DMS 273 (cell line): ENCODE measurements around the gene HRK.

Experiments
- DNase-seq: peaks from one replicate; lab custom pipeline; 2025; ENCODE audit not compliant: unreplicated experiment; lab: John Stamatoyannopoulos, UW

The HRK gene

DNA sequence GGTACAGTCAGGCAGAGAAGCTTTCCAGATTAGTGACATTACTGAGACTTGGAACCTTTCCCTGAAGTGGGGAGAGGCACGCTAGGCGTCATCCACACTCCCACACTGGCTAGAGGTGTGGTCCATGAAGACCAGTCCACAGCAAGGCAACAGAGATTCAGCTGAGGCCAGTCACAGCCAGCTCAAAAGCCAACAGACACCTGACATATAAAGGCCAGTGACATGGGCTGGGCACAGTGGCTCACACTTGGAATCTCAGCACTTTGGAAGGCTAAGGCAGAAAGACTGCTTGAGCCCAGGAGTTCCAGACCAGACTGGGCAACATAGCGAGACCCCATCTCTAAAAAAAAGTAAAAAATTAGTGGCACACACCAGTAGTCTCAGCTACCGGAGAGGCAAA, 10.9 kb downstream of the HRK start:
- no peak for DNase-seq

- DNase-seq = no peak
These were observed 13.7 kb downstream of the HRK start for GRCh38 chr12:116867523-116867922.

GRCh38 chr12:116864371-116865160, 16.7 kb downstream of the HRK start:
- DNase-seq = no peak

GRCh38 chr12:116863275-116863767, 17.9 kb downstream of the HRK start:
- DNase-seq = peak; percentile 32

DNA sequence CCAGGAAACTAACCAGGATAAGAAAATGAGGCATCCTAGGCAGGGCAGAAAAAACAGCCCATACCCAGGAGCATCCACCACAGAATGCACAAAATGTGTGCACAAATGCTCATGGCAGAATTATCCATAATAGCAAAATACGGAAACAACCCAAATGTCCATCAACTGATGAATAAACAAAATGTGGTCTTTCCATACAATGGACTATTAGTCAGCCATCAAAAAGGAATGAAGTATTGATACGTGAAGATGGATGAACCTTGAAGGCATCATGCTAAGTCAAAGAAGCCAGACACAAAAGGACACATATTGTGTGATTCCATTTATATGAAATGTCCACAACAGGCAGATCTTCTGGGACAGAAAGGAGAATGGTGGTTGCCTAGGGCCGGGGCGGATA, 19.1 kb downstream of the HRK start:
- no peak for DNase-seq

DNA sequence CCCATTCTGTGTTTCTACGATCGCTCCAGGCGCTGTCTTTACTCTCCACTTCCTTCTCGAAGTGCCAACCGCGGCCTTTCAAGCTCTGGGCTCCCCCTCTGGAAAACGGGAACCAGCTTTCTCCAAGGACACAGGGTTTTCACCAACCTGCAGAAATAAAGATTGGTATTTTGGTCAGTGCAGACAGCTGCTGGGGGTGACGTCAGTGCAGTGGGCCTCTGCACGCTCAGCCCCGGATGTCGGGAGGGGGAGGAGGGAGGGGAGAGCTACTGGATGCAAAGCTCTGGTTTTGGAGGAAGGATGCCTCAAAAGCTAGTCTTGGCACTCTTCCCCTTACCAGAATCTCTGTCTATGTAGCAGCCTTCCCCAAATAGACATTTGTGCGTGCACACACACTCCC, 19.9 kb downstream of the HRK start:
- peak; percentile 45 for DNase-seq

GRCh38 chr12:116860263-116860662, 21.0 kb downstream of the HRK start:
- no peak for DNase-seq

DNA sequence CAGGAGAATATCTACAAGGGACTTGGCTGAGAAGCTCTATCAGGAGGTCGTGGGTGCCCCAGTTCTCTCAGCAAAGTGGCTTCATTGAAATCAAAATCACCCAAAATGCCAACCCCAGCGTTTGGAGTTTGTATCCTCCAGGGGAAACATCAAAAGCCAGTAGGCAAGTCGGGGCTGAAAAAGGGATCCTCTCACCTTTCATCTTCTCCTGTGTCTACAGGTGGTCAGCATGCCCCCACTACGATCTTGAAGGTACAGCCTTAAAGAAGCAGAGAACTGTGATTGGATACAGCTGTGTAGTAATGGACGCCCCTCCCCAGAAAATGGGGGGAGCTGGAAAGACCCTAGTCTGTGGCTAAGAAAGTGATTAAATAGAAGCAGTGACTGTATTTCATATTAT, 22.2 kb downstream of the HRK start:
- no peak for DNase-seq

DNA sequence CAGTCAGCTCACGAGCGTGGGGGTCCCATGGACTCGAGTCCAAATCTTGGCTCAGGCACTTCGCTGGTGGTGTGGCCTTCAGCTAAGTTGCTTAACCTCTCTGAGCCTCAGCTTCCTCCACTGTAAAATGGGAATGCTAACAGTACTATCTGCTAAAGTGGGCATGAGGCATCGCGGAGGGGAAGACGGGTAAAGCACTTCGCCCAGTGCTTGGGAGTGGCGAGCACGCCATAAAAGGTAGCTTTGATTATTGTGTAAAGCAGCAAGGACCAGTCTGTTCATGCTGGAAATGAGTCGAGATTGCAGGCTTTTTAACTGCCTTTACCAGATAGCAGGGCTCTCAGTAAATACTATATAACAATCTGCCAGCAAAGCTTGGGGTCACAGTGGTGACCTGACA, 24.5 kb downstream of the HRK start:
- DNase-seq = no peak

DNA sequence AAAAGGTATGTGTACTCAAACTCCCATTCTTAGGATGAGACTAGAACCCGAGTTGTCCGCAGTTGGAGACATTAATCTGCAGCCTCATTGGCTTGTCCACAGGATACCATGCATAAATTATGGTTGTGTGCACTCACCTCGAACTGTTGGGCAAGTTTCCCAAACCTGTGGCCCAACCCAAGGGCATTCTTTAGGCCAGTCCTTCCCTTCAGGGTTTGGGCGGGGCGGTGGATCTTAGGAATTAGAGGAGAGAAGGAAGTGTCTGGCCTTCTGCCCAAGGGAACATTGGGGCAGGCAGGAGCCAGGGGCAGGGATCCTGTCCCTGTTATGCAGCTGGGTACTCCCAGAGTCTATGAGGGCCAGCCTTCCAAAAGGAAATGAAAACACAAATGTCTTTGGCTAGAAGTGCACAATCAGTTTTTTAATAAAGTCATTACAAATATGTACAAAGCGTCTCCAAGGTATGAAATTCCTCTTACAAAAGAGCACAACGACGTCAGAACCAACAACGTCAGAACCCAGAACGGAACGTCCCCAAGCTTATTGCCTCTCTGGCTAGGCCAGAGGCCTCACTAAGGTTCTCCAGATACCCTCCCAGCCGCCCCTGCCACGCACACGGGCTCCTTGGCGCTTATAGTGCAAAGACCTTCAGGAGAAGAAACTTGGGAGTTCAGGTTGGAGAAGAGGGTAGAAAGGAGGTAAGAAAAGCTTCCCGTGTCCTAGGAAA, 25.3 kb downstream of the HRK start:
- DNase-seq = peak; percentile 17

- peak; percentile 57 for DNase-seq
These were observed 27.7 kb downstream of the HRK start for GRCh38 chr12:116853507-116853906.

DNA sequence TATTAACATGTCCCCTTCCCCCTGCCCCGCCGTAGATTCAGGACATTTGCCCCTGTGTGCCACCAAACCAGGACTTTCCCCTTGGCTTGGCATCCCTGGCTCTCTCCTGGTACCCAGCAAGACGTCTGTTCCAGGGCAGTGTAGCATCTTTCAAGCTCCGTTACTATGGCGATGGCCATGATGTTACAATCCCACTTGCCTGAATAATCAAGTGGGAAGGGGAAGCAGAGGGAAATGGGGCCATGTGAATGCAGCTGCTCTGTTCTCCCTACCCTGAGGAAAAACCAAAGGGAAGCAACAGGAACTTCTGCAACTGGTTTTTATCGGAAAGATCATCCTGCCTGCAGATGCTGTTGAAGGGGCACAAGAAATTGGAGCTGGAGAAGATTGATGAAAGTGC, 28.9 kb downstream of the HRK start:
- peak; percentile 54 for DNase-seq

DNA sequence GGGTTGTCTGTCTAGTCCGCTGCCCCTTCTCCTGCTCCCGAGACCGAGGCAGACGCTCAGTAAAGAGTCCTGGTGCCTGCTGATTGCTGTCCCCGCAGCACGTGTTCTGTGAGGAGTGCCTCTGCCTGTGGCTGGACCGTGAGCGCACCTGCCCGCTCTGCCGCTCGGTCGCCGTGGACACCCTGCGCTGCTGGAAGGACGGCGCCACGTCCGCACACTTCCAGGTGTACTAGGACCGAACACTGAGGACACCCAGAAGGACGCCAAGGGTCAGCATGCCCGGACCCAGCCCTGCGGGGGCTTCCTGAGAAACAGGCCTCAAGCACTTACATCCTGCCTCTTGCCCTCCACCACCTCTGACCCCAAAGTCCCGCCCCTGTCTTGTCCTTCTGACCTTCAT, 32.0 kb downstream of the HRK start:
- no peak for DNase-seq

DNA sequence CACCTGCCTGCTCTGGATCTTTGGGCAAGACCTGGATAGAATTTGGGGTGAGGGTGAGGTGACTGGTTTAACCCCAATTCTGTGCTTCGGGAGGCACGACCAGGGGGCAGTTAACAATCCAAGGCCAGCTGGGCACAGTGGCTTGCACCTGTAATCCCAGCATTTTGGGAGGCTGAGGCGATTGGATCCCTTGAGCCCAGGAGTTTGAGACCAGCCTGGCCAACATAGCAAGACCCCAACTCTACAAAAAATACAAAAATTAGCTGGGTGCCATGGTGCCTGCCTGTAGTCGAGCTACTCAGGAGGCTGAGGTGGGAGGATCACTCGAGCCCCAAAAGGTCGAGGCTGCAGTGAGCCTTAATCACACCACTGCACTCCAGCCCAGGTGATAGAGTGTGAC, 38.2 kb downstream of the HRK start:
- no peak for DNase-seq

DNA sequence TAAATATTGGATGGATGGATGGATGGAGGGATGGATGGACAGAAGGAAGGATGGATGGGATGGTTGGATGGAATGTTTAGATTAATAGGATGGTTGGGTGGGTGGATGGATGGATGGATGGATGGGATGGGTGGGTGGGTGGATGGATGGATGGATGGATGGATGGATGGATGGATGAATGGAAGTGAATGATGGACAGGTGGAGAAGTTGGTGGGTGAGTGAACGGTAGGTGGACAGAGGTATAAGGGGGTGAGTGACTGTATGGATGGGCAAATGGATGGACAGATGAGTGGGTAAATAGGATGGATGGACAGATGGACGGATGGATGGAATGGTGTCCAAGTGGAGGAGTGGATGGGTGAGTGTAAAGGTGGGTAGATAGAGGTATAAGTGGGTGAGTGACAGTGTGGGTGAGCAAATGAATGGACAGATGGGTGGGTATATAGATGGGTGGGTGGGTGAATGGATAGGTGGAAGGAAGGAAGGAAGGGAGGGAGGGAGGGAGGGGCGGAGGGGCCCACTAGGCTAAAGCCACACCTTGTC, 41.9 kb downstream of the HRK start:
- no peak for DNase-seq

- DNase-seq = no peak
These were observed 42.9 kb downstream of the HRK start for GRCh38 chr12:116838365-116838764.

DNA sequence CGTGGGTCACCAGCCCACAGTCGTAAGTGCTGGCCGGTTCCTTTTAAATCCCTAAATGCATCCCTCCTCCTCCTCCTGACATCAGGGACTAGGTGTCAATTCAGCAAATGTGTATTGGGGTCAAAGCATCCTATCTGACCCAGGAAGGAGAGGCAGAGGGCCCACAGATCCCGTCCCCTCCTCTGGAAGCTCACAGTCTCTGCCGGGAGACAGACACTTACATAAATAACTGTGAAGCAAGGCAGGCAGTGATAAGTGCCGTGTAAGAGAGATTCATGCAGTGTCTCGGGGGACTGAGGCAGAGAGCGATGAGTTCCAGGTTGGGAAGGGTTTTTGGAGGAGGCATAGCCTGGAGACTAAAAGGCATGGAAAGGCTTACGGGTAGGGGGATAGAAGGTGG, 44.1 kb downstream of the HRK start:
- no peak for DNase-seq

GRCh38 chr12:116835484-116835883, 45.8 kb downstream of the HRK start:
- DNase-seq = no peak

DNA sequence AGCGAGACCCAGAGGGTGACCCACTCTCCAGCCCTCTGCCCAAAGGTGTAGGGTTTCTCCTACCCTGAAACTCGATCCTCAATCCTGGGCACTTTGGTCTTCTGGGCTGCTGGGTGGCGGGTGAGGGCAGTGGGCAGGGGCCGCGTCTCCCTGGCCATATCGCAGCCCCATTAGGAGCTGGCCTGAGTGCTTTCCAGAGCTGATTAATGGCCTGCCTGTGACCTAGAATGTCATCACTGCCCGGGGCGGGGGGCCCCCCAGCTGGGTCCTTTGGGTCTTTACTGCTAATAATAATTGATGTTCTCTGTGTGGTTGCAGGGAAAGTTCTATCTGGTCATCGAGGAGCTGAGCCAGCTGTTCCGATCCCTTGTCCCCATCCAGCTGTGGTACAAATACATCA, 47.8 kb downstream of the HRK start:
- no peak for DNase-seq

DNA sequence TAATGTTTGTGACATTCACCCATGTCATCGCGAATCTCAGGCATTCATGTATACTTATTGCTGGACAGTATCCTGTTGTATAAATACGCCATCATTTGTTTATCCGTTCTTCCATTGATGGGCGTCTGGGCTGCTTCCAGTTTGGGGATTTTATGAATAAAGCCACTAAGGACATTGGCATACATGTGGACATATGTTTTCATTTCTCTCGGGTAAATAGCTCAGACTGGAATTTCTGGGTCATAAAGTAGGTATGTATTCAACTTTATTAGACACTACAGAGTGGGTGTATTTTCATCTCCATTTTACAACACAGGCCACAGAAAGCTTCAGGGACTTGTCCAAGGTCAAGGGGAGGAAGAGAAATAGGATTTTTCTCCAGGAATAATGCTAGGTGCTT, 48.9 kb downstream of the HRK start:
- DNase-seq = no peak

GRCh38 chr12:116827432-116827831, 53.8 kb downstream of the HRK start:
- no peak for DNase-seq

DNA sequence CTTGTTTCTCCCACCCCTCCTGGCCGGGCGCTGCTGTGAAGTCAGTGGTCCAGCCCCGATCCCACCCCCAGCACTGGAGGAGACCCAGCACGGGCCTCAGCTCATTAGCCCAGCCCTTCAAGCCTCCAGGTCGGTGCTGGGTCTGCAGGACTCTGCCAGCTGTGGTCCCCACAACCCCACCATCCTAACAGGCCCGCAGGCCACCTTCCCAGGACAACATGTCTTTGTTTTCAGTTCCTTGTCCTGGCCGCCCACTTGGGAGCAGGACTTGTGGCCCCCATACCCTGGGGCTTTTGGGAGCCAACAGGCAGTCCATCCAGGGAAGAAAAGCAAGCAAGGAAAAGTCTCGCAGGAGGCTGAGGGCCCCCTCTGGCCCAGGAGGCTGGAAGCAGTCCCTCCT, 60.0 kb downstream of the HRK start:
- no peak for DNase-seq
